ENCODE results near the gene DLG4.

DLG4 gene

GRCh38 chr17:7219812-7220592 lies at the start of gene DLG4, which contains the start of gene ACADVL:
Gene DLG4, minus strand, starts transcription at chr17:7219836.
Gene ACADVL, plus strand, starts transcription at chr17:7219938. Its CDS starts 47 bp downstream, at chr17:7219985.
- Histone ChIP-seq H3K9me3 (ENCODE audit: control insufficient read depth, low read length) (no peaks in the 10 kb centered on the region), H3K4me3 (ENCODE audit: low read length) (peak within 1 kb of the TSS; percentile 92), H3K4me1 (ENCODE audit: control insufficient read depth, insufficient read depth, low read length) (peaks cover 70% of the 10 kb centered on the region), H3K27me3 (replicated peaks; ENCODE audit: control insufficient read depth, insufficient read depth, low read length) (no peaks in the 10 kb centered on the region), H3K9ac (ENCODE audit: low read length) (peak within 1 kb of the TSS; percentile 98), H3K36me3 (ENCODE audit: control insufficient read depth, insufficient read depth, low read length, severe bottlenecking) (peaks cover 32% of the 10 kb centered on the region)
- peak; percentile 97 for DNase-seq (ENCODE audit: low read depth)

- Histone ChIP-seq H3K27me3 (replicated peaks; ENCODE audit: control insufficient read depth, insufficient read depth, low read length) (no peaks in the 10 kb centered on the region), H3K4me1 (ENCODE audit: control insufficient read depth, insufficient read depth, low read length) (peaks cover 34% of the 10 kb centered on the region), H3K36me3 (ENCODE audit: control insufficient read depth, insufficient read depth, low read length, severe bottlenecking) (no peaks in the 10 kb centered on the region), H3K9ac (ENCODE audit: low read length) (no peak overlapping the region), H3K9me3 (ENCODE audit: control insufficient read depth, low read length) (no peaks in the 10 kb centered on the region), H3K4me3 (ENCODE audit: low read length) (no peak overlapping the region)
- peak; percentile 37 for DNase-seq (ENCODE audit: low read depth)
Measured at GRCh38 chr17:7266784-7267183, 47.1 kb upstream of the DLG4 start.

- no peak overlapping the region for H3K4me3 ChIP-seq (ENCODE audit: low read length)
- no peaks in the 10 kb centered on the region for H3K27me3 ChIP-seq (replicated peaks; ENCODE audit: control insufficient read depth, insufficient read depth, low read length)
- no peak for DNase-seq (ENCODE audit: low read depth)
Measured at GRCh38 chr17:7263801-7264078, 44.1 kb upstream of the DLG4 start.

GRCh38 chr17:7262935-7263800 lies 43.5 kb upstream of the DLG4 start:
- no peaks in the 10 kb centered on the region for H3K27me3 ChIP-seq (replicated peaks; ENCODE audit: control insufficient read depth, insufficient read depth, low read length)
- H3K4me1 ChIP-seq (ENCODE audit: control insufficient read depth, insufficient read depth, low read length), result peaks cover 47% of the 10 kb centered on the region
- DNase-seq (ENCODE audit: low read depth), result no peak

More at GRCh38 chr17:7263801-7264078, 44.1 kb upstream of the DLG4 start:
- no peak overlapping the region for H3K9ac ChIP-seq (ENCODE audit: low read length)
- H3K36me3 ChIP-seq (ENCODE audit: control insufficient read depth, insufficient read depth, low read length, severe bottlenecking), result peaks cover 9% of the 10 kb centered on the region
- no peaks in the 10 kb centered on the region for H3K9me3 ChIP-seq (ENCODE audit: control insufficient read depth, low read length)
- H3K4me1 ChIP-seq (ENCODE audit: control insufficient read depth, insufficient read depth, low read length), result peaks cover 46% of the 10 kb centered on the region

GRCh38 chr17:7262192-7262934 lies 42.7 kb upstream of the DLG4 start, which contains the start of gene CLDN7:
Gene CLDN7, minus strand, starts transcription at chr17:7262478. Its CDS starts 435 bp downstream, at chr17:7262043.
- Histone ChIP-seq H3K9ac (ENCODE audit: low read length) (peak within 1 kb of the TSS; percentile 69), H3K4me1 (ENCODE audit: control insufficient read depth, insufficient read depth, low read length) (peaks cover 47% of the 10 kb centered on the region), H3K4me3 (ENCODE audit: low read length) (peak within 1 kb of the TSS; percentile 68), H3K9me3 (ENCODE audit: control insufficient read depth, low read length) (no peaks in the 10 kb centered on the region), H3K36me3 (ENCODE audit: control insufficient read depth, insufficient read depth, low read length, severe bottlenecking) (peaks cover 17% of the 10 kb centered on the region), H3K27me3 (replicated peaks; ENCODE audit: control insufficient read depth, insufficient read depth, low read length) (no peaks in the 10 kb centered on the region)
- no peak for DNase-seq (ENCODE audit: low read depth)

More at GRCh38 chr17:7262935-7263800, 43.5 kb upstream of the DLG4 start:
- H3K9ac ChIP-seq (ENCODE audit: low read length), result peak overlapping the region; percentile 23
- peak overlapping the region; percentile 35 for H3K4me3 ChIP-seq (ENCODE audit: low read length)
- H3K36me3 ChIP-seq (ENCODE audit: control insufficient read depth, insufficient read depth, low read length, severe bottlenecking), result peaks cover 13% of the 10 kb centered on the region
- no peaks in the 10 kb centered on the region for H3K9me3 ChIP-seq (ENCODE audit: control insufficient read depth, low read length)

GRCh38 chr17:7261379-7262191 lies 41.9 kb upstream of the DLG4 start:
- no peaks in the 10 kb centered on the region for H3K27me3 ChIP-seq (replicated peaks; ENCODE audit: control insufficient read depth, insufficient read depth, low read length)
- H3K9me3 ChIP-seq (ENCODE audit: control insufficient read depth, low read length), result no peaks in the 10 kb centered on the region
- peak overlapping the region; percentile 68 for H3K4me3 ChIP-seq (ENCODE audit: low read length)
- no peak for DNase-seq (ENCODE audit: low read depth)
- H3K36me3 ChIP-seq (ENCODE audit: control insufficient read depth, insufficient read depth, low read length, severe bottlenecking), result peaks cover 24% of the 10 kb centered on the region
- H3K9ac ChIP-seq (ENCODE audit: low read length), result peak overlapping the region; percentile 69
- peaks cover 42% of the 10 kb centered on the region for H3K4me1 ChIP-seq (ENCODE audit: control insufficient read depth, insufficient read depth, low read length)

GRCh38 chr17:7260651-7261378 lies 41.2 kb upstream of the DLG4 start:
- Histone ChIP-seq H3K9me3 (ENCODE audit: control insufficient read depth, low read length) (no peaks in the 10 kb centered on the region), H3K27me3 (replicated peaks; ENCODE audit: control insufficient read depth, insufficient read depth, low read length) (no peaks in the 10 kb centered on the region), H3K4me1 (ENCODE audit: control insufficient read depth, insufficient read depth, low read length) (peaks cover 41% of the 10 kb centered on the region), H3K36me3 (ENCODE audit: control insufficient read depth, insufficient read depth, low read length, severe bottlenecking) (peaks cover 28% of the 10 kb centered on the region), H3K9ac (ENCODE audit: low read length) (peak overlapping the region; percentile 69), H3K4me3 (ENCODE audit: low read length) (peak overlapping the region; percentile 68)
- DNase-seq (ENCODE audit: low read depth), result no peak

GRCh38 chr17:7260151-7260550 lies 40.5 kb upstream of the DLG4 start:
- Histone ChIP-seq H3K4me1 (ENCODE audit: control insufficient read depth, insufficient read depth, low read length) (peaks cover 41% of the 10 kb centered on the region), H3K9ac (ENCODE audit: low read length) (peak overlapping the region; percentile 69), H3K27me3 (replicated peaks; ENCODE audit: control insufficient read depth, insufficient read depth, low read length) (no peaks in the 10 kb centered on the region), H3K36me3 (ENCODE audit: control insufficient read depth, insufficient read depth, low read length, severe bottlenecking) (peaks cover 32% of the 10 kb centered on the region), H3K9me3 (ENCODE audit: control insufficient read depth, low read length) (no peaks in the 10 kb centered on the region), H3K4me3 (ENCODE audit: low read length) (no peak overlapping the region)
- no peak for DNase-seq (ENCODE audit: low read depth)

GRCh38 chr17:7259555-7259889 lies 39.9 kb upstream of the DLG4 start:
- Histone ChIP-seq H3K4me1 (ENCODE audit: control insufficient read depth, insufficient read depth, low read length) (peaks cover 39% of the 10 kb centered on the region), H3K9ac (ENCODE audit: low read length) (peak overlapping the region; percentile 53), H3K9me3 (ENCODE audit: control insufficient read depth, low read length) (no peaks in the 10 kb centered on the region), H3K4me3 (ENCODE audit: low read length) (no peak overlapping the region), H3K27me3 (replicated peaks; ENCODE audit: control insufficient read depth, insufficient read depth, low read length) (no peaks in the 10 kb centered on the region), H3K36me3 (ENCODE audit: control insufficient read depth, insufficient read depth, low read length, severe bottlenecking) (peaks cover 39% of the 10 kb centered on the region)
- no peak for DNase-seq (ENCODE audit: low read depth)
